DMS114 treated with DMSO at 0.1 percent for 48 hours (cell line): ENCODE measurements around the gene EIF2AK3.
"Not testable (repeated sequence)": the region's sequence is repeated elsewhere in the genome, so short reads cannot be mapped to it uniquely, and the experiment has no call there.

Experiments
- DNase-seq: peaks from one replicate; lab custom pipeline; 2025; ENCODE audit not compliant: unreplicated experiment; lab: John Stamatoyannopoulos, UW

EIF2AK3 gene

DNA sequence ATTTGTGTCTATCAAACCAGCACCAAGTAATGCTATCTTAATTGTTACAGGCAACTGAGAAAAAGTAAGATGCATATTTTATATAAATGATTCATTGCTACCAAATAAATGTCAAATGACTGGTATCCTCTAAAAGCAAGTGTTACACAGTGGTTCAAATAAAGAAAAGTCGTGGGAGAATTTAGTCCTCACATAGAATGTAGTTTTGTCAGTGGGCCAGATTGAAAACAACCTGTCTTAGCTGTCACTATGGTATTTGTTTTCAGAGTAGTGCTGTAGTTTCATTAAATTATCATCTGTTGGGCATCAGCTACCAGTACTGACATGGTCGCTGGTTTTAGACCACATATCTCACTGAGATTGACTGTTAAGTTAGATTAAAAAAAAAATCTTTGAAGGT is 10.2 kb upstream of the EIF2AK3 start:
- DNase-seq, result no peak

- no peak for DNase-seq
These were observed 8.8 kb upstream of the EIF2AK3 start for GRCh38 chr2:88636026-88636425.

DNA sequence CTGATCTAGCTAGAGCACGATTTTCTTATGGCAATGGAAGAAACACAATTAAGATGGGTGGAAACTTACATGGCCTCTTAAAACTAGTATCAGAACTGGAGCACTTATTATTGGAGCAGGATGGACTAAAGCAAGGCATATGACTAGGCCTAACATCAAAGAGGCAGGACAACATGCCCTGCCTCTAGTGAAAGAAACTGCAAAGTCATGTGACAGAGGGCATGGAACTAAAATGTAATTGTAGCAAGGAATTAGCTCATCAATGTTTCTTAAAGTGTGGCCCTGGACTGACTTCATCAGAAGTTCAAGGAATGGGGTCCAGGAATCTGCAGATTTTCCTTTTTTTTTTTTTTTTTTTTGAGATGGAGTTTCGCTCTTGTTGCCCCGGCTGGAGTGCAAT is 5.3 kb upstream of the EIF2AK3 start:
- DNase-seq, result no peak

DNA sequence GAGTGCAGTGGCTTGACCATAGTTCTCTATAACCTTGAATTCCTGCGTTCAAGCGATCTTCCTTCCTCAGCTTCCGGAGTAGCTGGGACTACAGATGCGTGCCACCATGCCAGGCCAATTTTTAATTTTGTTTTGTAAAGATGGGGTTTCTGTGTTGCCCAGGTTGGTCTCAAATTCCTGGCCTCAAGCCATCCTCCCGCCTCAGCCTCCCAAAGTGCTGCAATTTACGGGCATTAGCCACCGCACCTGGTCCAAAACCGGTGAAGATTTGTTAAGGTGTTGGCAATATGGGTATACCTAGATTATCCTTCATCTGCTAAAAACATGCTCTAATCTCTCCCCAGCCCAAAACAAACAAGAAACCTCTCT is 1.3 kb upstream of the EIF2AK3 start:
- DNase-seq, result no peak

- DNase-seq, result peak; percentile 91
These were observed 749 bp upstream of the EIF2AK3 start for GRCh38 chr2:88627856-88628570.

GRCh38 chr2:88626171-88627054 is 851 bp downstream of the EIF2AK3 start:
- DNase-seq, result no peak

DNA sequence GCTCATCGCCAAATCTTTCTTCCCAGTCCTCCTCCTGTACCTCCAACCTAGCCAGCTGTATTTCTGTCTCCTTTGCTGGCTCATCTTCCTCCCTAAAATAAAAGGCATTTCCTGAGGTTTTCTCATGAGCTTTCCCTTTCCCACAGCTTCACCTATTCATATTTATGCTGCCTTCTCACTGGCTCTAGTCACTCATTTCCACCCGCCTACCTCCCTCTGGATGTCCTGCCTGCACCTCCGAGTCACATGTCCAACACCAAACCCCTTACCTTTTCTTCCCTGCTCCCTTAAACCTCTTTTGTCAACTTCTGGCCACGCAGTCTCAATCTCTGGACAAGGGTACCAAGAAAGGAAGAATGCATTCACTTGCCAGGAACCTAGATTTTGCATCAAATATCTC is 2.8 kb downstream of the EIF2AK3 start:
- DNase-seq, result no peak

GRCh38 chr2:88623831-88624465 is 3.3 kb downstream of the EIF2AK3 start:
- DNase-seq, result not testable (repeated sequence)

- DNase-seq, result no peak
These were observed 5.0 kb downstream of the EIF2AK3 start for GRCh38 chr2:88622307-88622706.

- no peak for DNase-seq
These were observed 5.8 kb downstream of the EIF2AK3 start for GRCh38 chr2:88621432-88621831.

GRCh38 chr2:88620015-88620414 is 7.2 kb downstream of the EIF2AK3 start:
- DNase-seq, result no peak

DNA sequence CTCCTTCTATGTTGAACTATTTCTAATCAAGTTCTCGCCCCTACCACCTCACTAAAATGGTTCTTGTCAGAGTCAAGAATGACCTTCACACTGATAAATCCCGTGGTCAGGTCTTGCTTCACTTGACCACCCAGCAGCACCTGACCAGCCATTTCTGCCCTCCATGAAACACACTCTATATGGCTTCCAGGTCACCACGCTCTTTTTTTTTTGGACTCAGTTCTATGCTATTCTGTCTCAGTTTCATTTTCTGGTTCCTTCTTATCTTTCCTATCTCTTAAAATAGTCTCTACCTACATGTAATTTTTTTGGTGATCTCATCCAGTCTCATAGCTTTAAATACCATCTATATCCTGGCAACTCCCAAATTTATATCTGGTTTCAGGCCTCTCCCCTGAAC is 11.4 kb downstream of the EIF2AK3 start:
- no peak for DNase-seq

- DNase-seq, result no peak
These were observed 12.6 kb downstream of the EIF2AK3 start for GRCh38 chr2:88614497-88615157.

- no peak for DNase-seq
These were observed 13.3 kb downstream of the EIF2AK3 start for GRCh38 chr2:88613921-88614320.

GRCh38 chr2:88608184-88608583 is 19.1 kb downstream of the EIF2AK3 start:
- DNase-seq, result no peak

GRCh38 chr2:88607416-88607815 is 19.8 kb downstream of the EIF2AK3 start:
- DNase-seq, result no peak

- no peak for DNase-seq
These were observed 20.8 kb downstream of the EIF2AK3 start for GRCh38 chr2:88606371-88607030.

GRCh38 chr2:88603146-88603545 is 24.1 kb downstream of the EIF2AK3 start:
- no peak for DNase-seq

DNA sequence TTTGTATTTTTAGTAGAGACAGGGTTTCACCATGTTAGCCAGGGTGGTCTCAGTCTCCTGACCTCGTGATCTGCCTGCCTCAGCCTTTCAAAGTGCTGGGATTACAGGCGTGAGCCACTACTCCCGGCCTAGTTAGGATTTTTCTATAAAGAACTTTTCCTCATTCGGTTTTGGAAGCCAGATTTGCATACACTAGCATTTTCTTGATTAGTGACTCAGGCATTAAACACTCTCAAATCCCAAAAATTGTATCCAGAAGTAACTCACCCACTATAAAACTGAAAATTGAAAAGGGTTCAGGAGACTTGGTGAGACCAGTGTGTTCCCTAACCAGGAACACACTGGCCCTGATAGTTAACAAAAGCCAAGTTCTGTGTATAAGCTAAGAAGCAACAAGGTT is 25.2 kb downstream of the EIF2AK3 start:
- no peak for DNase-seq

DNA sequence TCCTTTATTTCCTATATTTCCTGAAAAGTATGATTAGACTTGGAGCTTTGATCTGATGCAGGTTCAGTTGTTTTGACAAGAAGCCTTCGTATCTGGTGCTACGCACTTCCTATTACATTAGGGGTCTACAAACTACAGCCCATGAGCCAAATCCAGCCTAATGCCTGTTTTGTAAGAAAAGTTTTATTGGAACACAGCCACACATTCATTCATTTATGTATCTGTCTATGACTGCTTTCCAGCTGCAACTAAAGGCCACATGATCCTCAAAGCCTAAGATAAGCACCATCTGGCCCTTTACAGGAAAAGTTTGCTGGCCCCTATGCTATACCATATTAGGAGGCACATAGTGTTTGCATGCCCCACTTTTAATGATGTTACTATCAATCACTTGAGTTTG is 26.0 kb downstream of the EIF2AK3 start:
- DNase-seq, result no peak

GRCh38 chr2:88600038-88600465 is 27.2 kb downstream of the EIF2AK3 start:
- DNase-seq, result no peak
